Measurements from ENCODE around the gene WNT5A. TPM values are rescaled to one million over a fixed set of nuclear protein-coding genes. Genes with fewer than 3 reads are reported as not detected.

Gene WNT5A
- total RNA-seq, 1 experiment from 2014 or later, result 0.15 TPM

DNA sequence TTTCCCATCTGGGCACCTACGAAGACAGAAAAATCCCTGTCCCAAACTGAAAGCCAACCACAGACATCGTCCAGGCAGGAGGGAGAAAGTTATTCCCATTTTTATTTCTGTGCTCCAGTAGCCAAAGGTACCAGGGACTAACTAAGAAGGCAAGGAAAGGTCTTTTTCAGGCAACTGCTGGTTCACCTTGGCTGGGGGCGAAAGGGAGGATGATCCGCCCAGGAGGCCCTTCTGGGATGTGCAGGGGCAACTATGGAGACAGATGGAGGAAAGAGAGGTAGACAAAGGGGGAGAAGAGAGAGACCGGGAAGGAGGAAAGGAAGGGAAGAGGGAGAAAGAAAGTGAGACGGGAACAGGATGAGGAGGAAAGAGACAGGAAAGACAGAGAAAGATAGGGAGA lies 13.3 kb downstream of the WNT5A start:
- Histone ChIP-seq H3K9me2 (ENCODE audit: insufficient read depth) (no peaks in the 10 kb centered on the region), H4K20me1 (ENCODE audit: insufficient read depth) (no peaks in the 10 kb centered on the region), H2AFZ (ENCODE audit: low read depth, low read length, poor library complexity, severe bottlenecking) (no peak overlapping the region), H3K9me3 (ENCODE audit: control insufficient read depth in 1 of 2, insufficient read depth in 1 of 2, low read depth in 1 of 2, low read length in 2 of 2) (no peaks in the 10 kb centered on the region; a peak in 2 of 4 replicates), H3K36me3 (ENCODE audit: control insufficient read depth in 1 of 2, insufficient read depth in 2 of 2, low read length in 2 of 2) (no peaks in the 10 kb centered on the region), H3K4me1 (ENCODE audit: control insufficient read depth in 1 of 2, insufficient read depth in 2 of 2, low read length in 2 of 2) (no peaks in the 10 kb centered on the region), H3K4me3 (replicated peaks in 1 of 2; ENCODE audit: low read depth in 1 of 2, low read length in 2 of 2) (no peak overlapping the region), H3K9ac (ENCODE audit: low read length) (no peak overlapping the region), H3K4me2 (ENCODE audit: low read length) (no peak overlapping the region), H3K79me2 (ENCODE audit: insufficient read depth, low read length) (no peaks in the 10 kb centered on the region), H3K27me3 (ENCODE audit: insufficient read depth, low read length) (no peaks in the 10 kb centered on the region), H3K27ac (ENCODE audit: low read depth, low read length) (no peak overlapping the region)
- intact Hi-C loops (cut with micrococcal nuclease), result no loop called here
- CTCF ChIA-PET, result no interaction called here
- RAD21 ChIA-PET (ENCODE audit: low non-redundant PET in 1 of 2, low total read pairs in 2 of 2, uncharacterized antibody in 2 of 2, unreplicated experiment in 2 of 2), result no interaction called here
- POLR2A ChIA-PET, result no interaction called here
- no TSS peak for BruUV-seq (replicated peaks)
- ATAC-seq, result no peak
- TF ChIP-seq SIN3A (IDR thresholded peaks at IDR 0.05; ENCODE audit: low read depth), result no peak
- no peak for TF ChIP-seq POLR2AphosphoS5 (IDR thresholded peaks at IDR 0.05; ENCODE audit: low read depth, low read length)
- TF ChIP-seq SRF (IDR thresholded peaks at IDR 0.05; ENCODE audit: low read depth), result no peak
- TF ChIP-seq EZH2phosphoT487 (IDR thresholded peaks at IDR 0.05; ENCODE audit: borderline replicate concordance), result no peak
- TF ChIP-seq CEBPB (IDR thresholded peaks at IDR 0.05; ENCODE audit: low read depth), result no peak
- TF ChIP-seq POLR2A (IDR thresholded peaks at IDR 0.05; ENCODE audit: borderline replicate concordance, extremely low read depth, insufficient read depth, insufficient read length), result no peak
- TF ChIP-seq, protein P1, sequence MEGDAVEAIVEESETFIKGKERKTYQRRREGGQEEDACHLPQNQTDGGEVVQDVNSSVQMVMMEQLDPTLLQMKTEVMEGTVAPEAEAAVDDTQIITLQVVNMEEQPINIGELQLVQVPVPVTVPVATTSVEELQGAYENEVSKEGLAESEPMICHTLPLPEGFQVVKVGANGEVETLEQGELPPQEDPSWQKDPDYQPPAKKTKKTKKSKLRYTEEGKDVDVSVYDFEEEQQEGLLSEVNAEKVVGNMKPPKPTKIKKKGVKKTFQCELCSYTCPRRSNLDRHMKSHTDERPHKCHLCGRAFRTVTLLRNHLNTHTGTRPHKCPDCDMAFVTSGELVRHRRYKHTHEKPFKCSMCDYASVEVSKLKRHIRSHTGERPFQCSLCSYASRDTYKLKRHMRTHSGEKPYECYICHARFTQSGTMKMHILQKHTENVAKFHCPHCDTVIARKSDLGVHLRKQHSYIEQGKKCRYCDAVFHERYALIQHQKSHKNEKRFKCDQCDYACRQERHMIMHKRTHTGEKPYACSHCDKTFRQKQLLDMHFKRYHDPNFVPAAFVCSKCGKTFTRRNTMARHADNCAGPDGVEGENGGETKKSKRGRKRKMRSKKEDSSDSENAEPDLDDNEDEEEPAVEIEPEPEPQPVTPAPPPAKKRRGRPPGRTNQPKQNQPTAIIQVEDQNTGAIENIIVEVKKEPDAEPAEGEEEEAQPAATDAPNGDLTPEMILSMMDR (IDR thresholded peaks at IDR 0.05 in 2 of 3, conservative IDR thresholded peaks at IDR 0.05 in 1 of 3; ENCODE audit: borderline replicate concordance in 1 of 3, insufficient read depth in 1 of 3, low read depth in 2 of 3, low read length in 2 of 3), result no peak
- TF ChIP-seq FOSL1 (IDR thresholded peaks at IDR 0.05; ENCODE audit: low read depth), result no peak
- no peak for TF ChIP-seq SP1 (IDR thresholded peaks at IDR 0.05; ENCODE audit: low read depth)
- DNase-seq (ENCODE audit: low read depth, low spot score), result no peak

Data from HCT116 (cell line).